Measurements from ENCODE around the gene RXRA. TPM values are rescaled to one million over a fixed set of nuclear protein-coding genes. Genes with fewer than 3 reads are reported as not detected.

Gene RXRA
- total and polyA plus RNA-seq, 4 donors = 41.5 to 116 (median 74.1) TPM

DNA sequence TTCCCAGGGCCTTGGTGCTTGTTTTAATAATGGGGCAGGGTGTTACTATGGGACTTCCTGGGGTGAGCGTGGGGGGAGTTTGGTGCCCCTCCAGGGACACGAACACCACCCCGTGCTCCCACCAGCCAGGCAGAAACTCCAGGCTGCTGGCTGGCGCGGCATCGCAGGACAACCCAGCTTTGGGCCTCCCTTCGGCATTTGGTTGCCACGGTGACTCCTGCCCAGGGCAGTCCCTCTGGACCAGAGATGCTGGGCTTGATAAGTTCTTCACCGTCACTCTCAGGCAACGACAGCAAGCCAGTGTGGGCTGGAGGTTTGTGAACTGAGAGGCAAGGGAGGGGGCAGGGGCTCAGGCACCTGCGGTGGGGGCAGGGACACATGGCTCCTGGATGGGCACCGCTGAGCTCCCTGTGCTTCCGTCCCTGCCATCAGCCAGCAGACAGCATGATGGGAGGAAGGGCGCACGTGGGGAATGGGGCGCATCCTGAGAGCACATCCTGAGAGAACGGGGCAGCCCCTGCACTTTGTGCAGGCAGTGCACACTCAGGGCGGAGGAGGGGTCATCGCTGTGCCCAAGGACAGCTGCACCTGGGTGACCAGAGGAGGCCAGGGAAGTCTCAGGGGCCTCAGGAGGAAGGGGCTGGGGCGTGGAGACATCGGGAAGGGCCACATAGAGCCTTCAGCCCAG lies 116.4 kb downstream of the RXRA start:
- DNase-seq (ENCODE audit: low spot score) = no peak
- 19% methylated on average over 21 of the region's 21 CpGs for whole genome bisulfite sequencing
- no peaks in the 10 kb centered on the region for H3K36me3 ChIP-seq (ENCODE audit: control insufficient read depth in 4 of 4, insufficient read depth in 3 of 4, low read depth in 1 of 4, low read length in 3 of 4)
- H3K27ac ChIP-seq (ENCODE audit: low read depth in 1 of 2, low read length in 2 of 2) = peak overlapping the region in 1 of 2 donors; percentile 36
- H3K4me3 ChIP-seq (ENCODE audit: low read depth in 1 of 3, low read length in 3 of 3) = no peak overlapping the region
- no peaks in the 10 kb centered on the region for H3K9me3 ChIP-seq (ENCODE audit: control insufficient read depth in 4 of 4, low read length in 3 of 4)
- peaks cover 17 to 53% (median 35%) of the 10 kb centered on the region in 4 donors for H3K4me1 ChIP-seq (ENCODE audit: control insufficient read depth in 4 of 4, insufficient read depth in 4 of 4, low read length in 3 of 4)
- H3K27me3 ChIP-seq (ENCODE audit: control insufficient read depth in 4 of 4, insufficient read depth in 4 of 4, low read length in 3 of 4) = no peaks in the 10 kb centered on the region
- no peak for TF ChIP-seq SP1 (IDR thresholded peaks at IDR 0.05)
- TF ChIP-seq GABPA (IDR thresholded peaks at IDR 0.05 in 1 of 2, conservative IDR thresholded peaks at IDR 0.05 in 1 of 2) = no peak
- TF ChIP-seq RAD21 (IDR thresholded peaks at IDR 0.05) = peak in 1 of 2 donors; percentile 25
- no peak for TF ChIP-seq YY1 (IDR thresholded peaks at IDR 0.05)
- H3K9ac ChIP-seq (ENCODE audit: low read depth in 1 of 2, low read length in 2 of 2) = no peak overlapping the region

DNA sequence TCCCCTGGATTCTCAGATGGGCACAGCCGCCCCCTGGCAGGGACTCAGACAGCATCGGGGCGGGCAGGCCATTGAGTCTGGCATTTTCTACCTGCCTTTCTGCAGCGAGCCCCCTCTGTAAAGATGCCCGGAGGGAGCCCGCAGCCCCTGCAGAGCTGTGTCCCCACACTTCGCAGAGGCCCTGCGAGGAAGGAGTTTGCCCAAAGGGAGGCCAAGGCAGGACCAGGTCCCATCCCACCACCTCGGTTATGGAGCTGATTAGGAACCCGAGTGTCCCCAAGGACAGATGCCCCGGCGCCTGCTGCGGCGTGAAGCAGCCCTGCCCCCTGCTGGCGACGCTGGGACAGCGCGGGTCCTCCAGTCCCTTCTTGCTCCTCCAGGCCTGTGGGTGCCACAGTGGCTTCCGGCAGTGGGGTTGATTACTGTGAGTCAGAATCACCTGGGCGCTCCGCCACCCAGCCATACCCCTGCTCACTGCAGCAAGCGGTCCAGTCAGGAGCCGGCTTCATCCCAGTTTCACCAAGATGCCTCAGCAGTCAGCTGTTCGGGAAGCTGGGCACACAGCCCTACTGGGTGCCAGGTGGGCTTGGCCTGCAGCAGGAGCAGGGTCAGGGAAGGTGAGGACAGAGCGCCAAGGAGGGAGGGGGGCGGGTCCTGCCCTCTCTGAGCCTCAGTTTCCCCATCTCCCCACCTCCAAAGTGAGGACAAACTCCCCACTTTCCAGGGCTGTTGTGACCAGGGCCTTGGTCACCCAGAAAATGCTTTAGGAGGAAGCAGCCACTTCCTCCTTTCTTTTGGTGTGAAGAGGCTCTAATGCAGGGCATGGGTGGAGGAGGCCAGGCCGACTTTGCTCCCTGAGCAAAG lies 117.2 kb downstream of the RXRA start:
- Histone ChIP-seq H3K27me3 (ENCODE audit: control insufficient read depth in 4 of 4, insufficient read depth in 4 of 4, low read length in 3 of 4) (no peaks in the 10 kb centered on the region), H3K36me3 (ENCODE audit: control insufficient read depth in 4 of 4, insufficient read depth in 3 of 4, low read depth in 1 of 4, low read length in 3 of 4) (no peaks in the 10 kb centered on the region), H3K4me3 (ENCODE audit: low read depth in 1 of 3, low read length in 3 of 3) (no peak overlapping the region), H3K9me3 (ENCODE audit: control insufficient read depth in 4 of 4, low read length in 3 of 4) (peaks cover 0 to 1% (median 0%) of the 10 kb centered on the region in 4 donors), H3K9ac (ENCODE audit: low read depth in 1 of 2, low read length in 2 of 2) (no peak overlapping the region), H3K4me1 (ENCODE audit: control insufficient read depth in 4 of 4, insufficient read depth in 4 of 4, low read length in 3 of 4) (peaks cover 11 to 46% (median 29%) of the 10 kb centered on the region in 4 donors), H3K27ac (ENCODE audit: low read depth in 1 of 2, low read length in 2 of 2) (peak overlapping the region; percentile 38)
- WGBS = 13% methylated on average over 27 of the region's 27 CpGs
- TF ChIP-seq EGR1 (IDR thresholded peaks at IDR 0.05; ENCODE audit: low read depth in 2 of 2) = no peak
- TF ChIP-seq JUND (IDR thresholded peaks at IDR 0.05) = peak in 1 of 2 donors; percentile 22
- no peak for TF ChIP-seq NR2F2 (IDR thresholded peaks at IDR 0.05)
- TF ChIP-seq GABPA (IDR thresholded peaks at IDR 0.05 in 1 of 2, conservative IDR thresholded peaks at IDR 0.05 in 1 of 2) = no peak
- TF ChIP-seq HNF4G (IDR thresholded peaks at IDR 0.05) = no peak
- TF ChIP-seq, protein P1, sequence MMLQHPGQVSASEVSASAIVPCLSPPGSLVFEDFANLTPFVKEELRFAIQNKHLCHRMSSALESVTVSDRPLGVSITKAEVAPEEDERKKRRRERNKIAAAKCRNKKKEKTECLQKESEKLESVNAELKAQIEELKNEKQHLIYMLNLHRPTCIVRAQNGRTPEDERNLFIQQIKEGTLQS (IDR thresholded peaks at IDR 0.05) = no peak
- no peak for TF ChIP-seq TAF1 (conservative IDR thresholded peaks at IDR 0.05)
- TF ChIP-seq, protein P2, sequence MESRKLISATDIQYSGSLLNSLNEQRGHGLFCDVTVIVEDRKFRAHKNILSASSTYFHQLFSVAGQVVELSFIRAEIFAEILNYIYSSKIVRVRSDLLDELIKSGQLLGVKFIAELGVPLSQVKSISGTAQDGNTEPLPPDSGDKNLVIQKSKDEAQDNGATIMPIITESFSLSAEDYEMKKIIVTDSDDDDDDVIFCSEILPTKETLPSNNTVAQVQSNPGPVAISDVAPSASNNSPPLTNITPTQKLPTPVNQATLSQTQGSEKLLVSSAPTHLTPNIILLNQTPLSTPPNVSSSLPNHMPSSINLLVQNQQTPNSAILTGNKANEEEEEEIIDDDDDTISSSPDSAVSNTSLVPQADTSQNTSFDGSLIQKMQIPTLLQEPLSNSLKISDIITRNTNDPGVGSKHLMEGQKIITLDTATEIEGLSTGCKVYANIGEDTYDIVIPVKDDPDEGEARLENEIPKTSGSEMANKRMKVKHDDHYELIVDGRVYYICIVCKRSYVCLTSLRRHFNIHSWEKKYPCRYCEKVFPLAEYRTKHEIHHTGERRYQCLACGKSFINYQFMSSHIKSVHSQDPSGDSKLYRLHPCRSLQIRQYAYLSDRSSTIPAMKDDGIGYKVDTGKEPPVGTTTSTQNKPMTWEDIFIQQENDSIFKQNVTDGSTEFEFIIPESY (IDR thresholded peaks at IDR 0.05) = no peak
- peak in 1 of 2 donors; percentile 5 for TF ChIP-seq HNF4A (conservative IDR thresholded peaks at IDR 0.05)
- TF ChIP-seq, protein P3, sequence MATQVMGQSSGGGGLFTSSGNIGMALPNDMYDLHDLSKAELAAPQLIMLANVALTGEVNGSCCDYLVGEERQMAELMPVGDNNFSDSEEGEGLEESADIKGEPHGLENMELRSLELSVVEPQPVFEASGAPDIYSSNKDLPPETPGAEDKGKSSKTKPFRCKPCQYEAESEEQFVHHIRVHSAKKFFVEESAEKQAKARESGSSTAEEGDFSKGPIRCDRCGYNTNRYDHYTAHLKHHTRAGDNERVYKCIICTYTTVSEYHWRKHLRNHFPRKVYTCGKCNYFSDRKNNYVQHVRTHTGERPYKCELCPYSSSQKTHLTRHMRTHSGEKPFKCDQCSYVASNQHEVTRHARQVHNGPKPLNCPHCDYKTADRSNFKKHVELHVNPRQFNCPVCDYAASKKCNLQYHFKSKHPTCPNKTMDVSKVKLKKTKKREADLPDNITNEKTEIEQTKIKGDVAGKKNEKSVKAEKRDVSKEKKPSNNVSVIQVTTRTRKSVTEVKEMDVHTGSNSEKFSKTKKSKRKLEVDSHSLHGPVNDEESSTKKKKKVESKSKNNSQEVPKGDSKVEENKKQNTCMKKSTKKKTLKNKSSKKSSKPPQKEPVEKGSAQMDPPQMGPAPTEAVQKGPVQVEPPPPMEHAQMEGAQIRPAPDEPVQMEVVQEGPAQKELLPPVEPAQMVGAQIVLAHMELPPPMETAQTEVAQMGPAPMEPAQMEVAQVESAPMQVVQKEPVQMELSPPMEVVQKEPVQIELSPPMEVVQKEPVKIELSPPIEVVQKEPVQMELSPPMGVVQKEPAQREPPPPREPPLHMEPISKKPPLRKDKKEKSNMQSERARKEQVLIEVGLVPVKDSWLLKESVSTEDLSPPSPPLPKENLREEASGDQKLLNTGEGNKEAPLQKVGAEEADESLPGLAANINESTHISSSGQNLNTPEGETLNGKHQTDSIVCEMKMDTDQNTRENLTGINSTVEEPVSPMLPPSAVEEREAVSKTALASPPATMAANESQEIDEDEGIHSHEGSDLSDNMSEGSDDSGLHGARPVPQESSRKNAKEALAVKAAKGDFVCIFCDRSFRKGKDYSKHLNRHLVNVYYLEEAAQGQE (IDR thresholded peaks at IDR 0.05) = no peak
- TF ChIP-seq, protein P4, sequence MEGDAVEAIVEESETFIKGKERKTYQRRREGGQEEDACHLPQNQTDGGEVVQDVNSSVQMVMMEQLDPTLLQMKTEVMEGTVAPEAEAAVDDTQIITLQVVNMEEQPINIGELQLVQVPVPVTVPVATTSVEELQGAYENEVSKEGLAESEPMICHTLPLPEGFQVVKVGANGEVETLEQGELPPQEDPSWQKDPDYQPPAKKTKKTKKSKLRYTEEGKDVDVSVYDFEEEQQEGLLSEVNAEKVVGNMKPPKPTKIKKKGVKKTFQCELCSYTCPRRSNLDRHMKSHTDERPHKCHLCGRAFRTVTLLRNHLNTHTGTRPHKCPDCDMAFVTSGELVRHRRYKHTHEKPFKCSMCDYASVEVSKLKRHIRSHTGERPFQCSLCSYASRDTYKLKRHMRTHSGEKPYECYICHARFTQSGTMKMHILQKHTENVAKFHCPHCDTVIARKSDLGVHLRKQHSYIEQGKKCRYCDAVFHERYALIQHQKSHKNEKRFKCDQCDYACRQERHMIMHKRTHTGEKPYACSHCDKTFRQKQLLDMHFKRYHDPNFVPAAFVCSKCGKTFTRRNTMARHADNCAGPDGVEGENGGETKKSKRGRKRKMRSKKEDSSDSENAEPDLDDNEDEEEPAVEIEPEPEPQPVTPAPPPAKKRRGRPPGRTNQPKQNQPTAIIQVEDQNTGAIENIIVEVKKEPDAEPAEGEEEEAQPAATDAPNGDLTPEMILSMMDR (IDR thresholded peaks at IDR 0.05; ENCODE audit: low read depth, low read length, missing input control) = peak; percentile 98
- peak; percentile 95 to 98 for TF ChIP-seq RAD21 (IDR thresholded peaks at IDR 0.05)
- TF ChIP-seq YY1 (IDR thresholded peaks at IDR 0.05) = peak; percentile 38
- TF ChIP-seq FOXA1 (IDR thresholded peaks at IDR 0.05) = no peak
- TF ChIP-seq, protein P5, sequence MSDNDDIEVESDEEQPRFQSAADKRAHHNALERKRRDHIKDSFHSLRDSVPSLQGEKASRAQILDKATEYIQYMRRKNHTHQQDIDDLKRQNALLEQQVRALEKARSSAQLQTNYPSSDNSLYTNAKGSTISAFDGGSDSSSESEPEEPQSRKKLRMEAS (IDR thresholded peaks at IDR 0.05) = no peak
- TF ChIP-seq FOXA2 (IDR thresholded peaks at IDR 0.05) = no peak
- TF ChIP-seq RXRA (IDR thresholded peaks at IDR 0.05) = peak in 1 of 2 donors; percentile 6
- TF ChIP-seq SP1 (IDR thresholded peaks at IDR 0.05) = no peak
- DNase-seq (ENCODE audit: low spot score) = peak; percentile 83
